GM18505 (cell line): ENCODE measurements around the gene TEAD3.

Experiments
- ATAC-seq: cut with Tn5 transposase; IDR thresholded peaks from one replicate; pipeline ENCODE4 v1.9.1; 2021; ENCODE audit not compliant: unreplicated experiment
- POLR2A ChIP-seq: IDR thresholded peaks from 4 replicates; pipeline ENCODE4 v1.6.1; 2011; ENCODE audit warnings: borderline replicate concordance; ENCODE audit not compliant: insufficient read depth, insufficient read length; ENCODE audit errors: extremely low read depth

The TEAD3 gene

GRCh38 chr6:35470663-35471120 is 26.2 kb downstream of the TEAD3 start:
- TF ChIP-seq POLR2A: no peak
- ATAC-seq: no peak

- ATAC-seq: no peak
- TF ChIP-seq POLR2A: peak; percentile 18
Measured at GRCh38 chr6:35469751-35470662, 26.9 kb downstream of the TEAD3 start.

GRCh38 chr6:35468980-35469750 is 27.7 kb downstream of the TEAD3 start:
- no peak for TF ChIP-seq POLR2A
- ATAC-seq: no peak

GRCh38 chr6:35468181-35468979 is 28.5 kb downstream of the TEAD3 start, which contains the start of gene RPL10A:
Gene RPL10A (plus strand): TSS chr6:35468401. CDS start chr6:35468435, 34 bp downstream.
- peak; percentile 100 for TF ChIP-seq POLR2A
- peak; percentile 88 for ATAC-seq

- ATAC-seq: no peak
- TF ChIP-seq POLR2A: no peak
Measured at GRCh38 chr6:35465646-35466045, 31.2 kb downstream of the TEAD3 start.

GRCh38 chr6:35463292-35463691 is 33.6 kb downstream of the TEAD3 start:
- TF ChIP-seq POLR2A: no peak
- ATAC-seq: no peak

- TF ChIP-seq POLR2A: no peak
- ATAC-seq: no peak
Measured at GRCh38 chr6:35461270-35461669, 35.6 kb downstream of the TEAD3 start.

- ATAC-seq: no peak
- no peak for TF ChIP-seq POLR2A
Measured at GRCh38 chr6:35457907-35458306, 39.0 kb downstream of the TEAD3 start.

- no peak for ATAC-seq
- no peak for TF ChIP-seq POLR2A
Measured at GRCh38 chr6:35454391-35455110, 42.3 kb downstream of the TEAD3 start.

GRCh38 chr6:35453236-35453635 is 43.6 kb downstream of the TEAD3 start:
- no peak for ATAC-seq
- no peak for TF ChIP-seq POLR2A

- peak; percentile 50 for TF ChIP-seq POLR2A
- ATAC-seq: peak; percentile 85
Measured at GRCh38 chr6:35452183-35453090, 44.4 kb downstream of the TEAD3 start, which contains the start of gene FANCE. Gene FANCE (plus strand): TSS chr6:35452338. CDS start chr6:35452546, 208 bp downstream.

GRCh38 chr6:35451354-35452182 is 45.3 kb downstream of the TEAD3 start:
- no peak for TF ChIP-seq POLR2A
- ATAC-seq: no peak
